NB4 (cell line): ENCODE measurements around the gene AGAP1.

Experiments
- POLR2A ChIP-seq: IDR thresholded peaks from 2 replicates; pipeline ENCODE4 v1.6.1; 2011; ENCODE audit warnings: mild to moderate bottlenecking; ENCODE audit not compliant: insufficient read length; ENCODE audit errors: extremely low read depth
- TF ChIP-seq, protein P1 (sequence below): IDR thresholded peaks from one replicate; pipeline ENCODE4 v1.5.1; 2012; ENCODE audit warnings: low read depth, low read length

DNA sequence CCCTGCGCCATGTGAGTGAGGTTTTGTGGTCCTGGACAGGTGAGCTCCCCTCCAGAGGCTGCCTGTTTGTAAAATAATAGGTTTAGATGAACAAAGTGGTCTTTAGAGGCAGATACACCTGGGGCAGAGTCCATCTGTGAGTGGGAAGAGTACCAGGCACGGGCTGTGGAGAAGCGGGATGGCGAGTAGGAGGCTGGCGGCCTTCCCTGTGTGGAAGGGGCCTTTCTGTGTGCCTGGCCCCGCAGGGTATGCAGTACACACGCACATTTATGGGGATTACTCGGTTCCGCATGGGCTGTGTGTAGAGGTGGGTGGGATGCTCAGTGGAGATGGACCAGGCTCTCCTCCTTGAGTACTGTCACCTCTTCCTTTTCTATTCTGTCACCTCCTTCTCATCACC, 64.1 kb downstream of the AGAP1 start:
- no peak for TF ChIP-seq POLR2A
- TF ChIP-seq, protein P1, sequence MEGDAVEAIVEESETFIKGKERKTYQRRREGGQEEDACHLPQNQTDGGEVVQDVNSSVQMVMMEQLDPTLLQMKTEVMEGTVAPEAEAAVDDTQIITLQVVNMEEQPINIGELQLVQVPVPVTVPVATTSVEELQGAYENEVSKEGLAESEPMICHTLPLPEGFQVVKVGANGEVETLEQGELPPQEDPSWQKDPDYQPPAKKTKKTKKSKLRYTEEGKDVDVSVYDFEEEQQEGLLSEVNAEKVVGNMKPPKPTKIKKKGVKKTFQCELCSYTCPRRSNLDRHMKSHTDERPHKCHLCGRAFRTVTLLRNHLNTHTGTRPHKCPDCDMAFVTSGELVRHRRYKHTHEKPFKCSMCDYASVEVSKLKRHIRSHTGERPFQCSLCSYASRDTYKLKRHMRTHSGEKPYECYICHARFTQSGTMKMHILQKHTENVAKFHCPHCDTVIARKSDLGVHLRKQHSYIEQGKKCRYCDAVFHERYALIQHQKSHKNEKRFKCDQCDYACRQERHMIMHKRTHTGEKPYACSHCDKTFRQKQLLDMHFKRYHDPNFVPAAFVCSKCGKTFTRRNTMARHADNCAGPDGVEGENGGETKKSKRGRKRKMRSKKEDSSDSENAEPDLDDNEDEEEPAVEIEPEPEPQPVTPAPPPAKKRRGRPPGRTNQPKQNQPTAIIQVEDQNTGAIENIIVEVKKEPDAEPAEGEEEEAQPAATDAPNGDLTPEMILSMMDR, result no peak
